HL-60/S4 (cell line): Measurements from ENCODE around the gene SIX4.

Experiments
- in situ Hi-C: fragments of 300-500 bp; cut with MboI; formaldehyde crosslinking; loops from 2 replicates; pipeline ENCODE4 v1.14.3; 2022; ENCODE audit warnings: low sequenced_read_pairs

The SIX4 gene

GRCh38 chr14:60662982-60663381 is 61.2 kb downstream of the SIX4 start:
- in situ Hi-C loops: no loop called here

DNA sequence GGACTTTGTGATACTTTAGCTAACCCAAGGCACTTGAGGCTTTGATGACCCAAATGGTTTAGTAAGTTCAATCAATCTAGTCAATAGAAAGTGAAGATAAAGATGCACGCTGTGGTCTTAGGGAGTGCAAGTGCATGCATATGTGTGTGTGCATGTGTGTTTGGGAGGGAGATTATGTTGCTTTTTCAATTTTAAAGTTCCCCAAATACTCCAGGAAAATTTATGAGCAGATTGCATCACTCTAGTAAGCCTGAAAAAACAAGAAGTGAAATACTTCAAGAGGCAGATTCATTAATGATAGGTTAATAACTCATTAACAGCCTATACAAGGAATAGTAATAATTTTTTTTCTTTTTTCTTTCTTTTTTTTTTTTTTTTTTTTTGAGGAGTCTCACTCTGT is 62.4 kb downstream of the SIX4 start:
- in situ Hi-C loops: no loop called here
